HG02840 (cell line): ENCODE data around the gene TMEM94.
"Not testable (repeated sequence)": the region's sequence is repeated elsewhere in the genome, so short reads cannot be mapped to it uniquely, and the experiment has no call there.

Source experiments
- ATAC-seq: cut with Tn5 transposase; IDR thresholded peaks from one replicate; pipeline ENCODE4 v1.9.1; 2021; ENCODE audit warnings: mild to moderate bottlenecking, moderate library complexity, moderate number of reproducible peaks; ENCODE audit not compliant: unreplicated experiment, low FRiP score

TMEM94 gene

DNA sequence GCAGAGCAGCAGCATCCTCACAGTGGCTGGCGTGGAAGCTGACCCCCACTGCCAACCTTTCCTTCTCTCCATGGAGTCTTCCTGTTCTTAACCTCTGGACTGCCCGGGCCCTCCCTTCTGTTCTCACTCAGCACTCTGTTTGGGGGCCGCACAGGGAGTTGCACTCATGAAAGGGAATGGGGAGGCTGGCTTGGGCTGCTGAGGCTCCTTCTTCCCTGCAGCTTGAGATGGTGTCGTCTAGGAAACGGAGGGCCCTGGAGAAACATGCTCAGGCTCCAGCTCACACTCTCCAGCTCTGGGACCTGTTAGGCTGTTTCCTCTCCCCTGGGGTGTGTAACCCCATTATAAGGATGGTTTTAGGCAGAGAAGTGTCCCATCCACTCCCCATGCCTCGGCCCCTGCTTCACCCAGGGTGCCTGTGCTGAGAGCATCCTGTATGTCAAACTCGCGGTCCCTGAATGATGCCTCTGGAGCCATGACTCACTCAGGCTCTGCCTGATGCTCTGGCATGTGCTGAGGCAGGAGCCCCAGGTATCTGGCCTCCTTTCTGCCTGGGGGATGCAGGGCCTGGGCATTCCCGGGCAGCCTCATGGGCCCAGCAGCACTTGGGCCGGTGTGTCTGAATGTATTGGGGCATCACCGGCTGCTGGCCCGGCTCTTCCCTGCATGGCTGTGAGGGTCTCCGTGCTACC is 18.9 kb downstream of the TMEM94 start:
- ATAC-seq: no peak

DNA sequence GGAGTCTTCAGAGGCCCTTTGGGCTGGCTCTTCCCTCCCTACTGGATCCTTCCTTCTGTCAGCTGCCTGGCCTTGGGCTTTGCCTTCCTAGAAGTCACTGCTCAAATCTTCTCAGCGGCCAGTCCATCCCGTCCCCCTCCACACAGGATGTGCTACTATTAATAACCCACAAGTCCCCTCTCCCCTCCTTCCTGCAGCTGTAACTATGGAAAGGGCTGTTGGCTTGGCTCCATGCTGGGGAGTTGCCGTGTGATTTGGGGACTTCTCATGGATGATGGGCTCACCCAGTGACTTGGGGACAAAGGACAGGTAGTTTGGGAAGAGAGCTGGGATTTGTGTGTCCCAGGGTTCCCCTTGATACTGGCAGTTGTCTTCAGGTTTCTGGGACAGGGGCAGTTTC is 19.4 kb downstream of the TMEM94 start:
- no peak for ATAC-seq

DNA sequence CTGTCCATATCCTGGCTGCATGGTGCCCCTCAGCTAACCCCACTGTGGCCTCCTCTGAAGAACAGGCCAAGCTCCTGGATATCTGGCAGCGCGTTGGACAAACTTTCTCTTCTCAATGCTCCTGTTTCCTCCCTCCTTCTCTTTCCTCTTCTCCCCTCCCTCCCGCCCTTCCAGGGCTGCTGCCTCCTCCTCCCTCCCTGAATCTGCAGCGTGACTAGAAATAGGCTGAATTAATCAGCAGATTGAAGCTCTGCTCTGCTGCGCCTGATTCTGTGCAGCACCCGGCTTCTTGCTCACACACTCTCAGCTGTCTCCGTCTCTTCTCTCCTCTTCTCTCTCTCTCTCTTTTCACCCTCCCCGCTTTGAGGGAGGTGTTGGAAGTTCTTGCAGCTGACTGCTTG is 19.8 kb downstream of the TMEM94 start:
- ATAC-seq: no peak

DNA sequence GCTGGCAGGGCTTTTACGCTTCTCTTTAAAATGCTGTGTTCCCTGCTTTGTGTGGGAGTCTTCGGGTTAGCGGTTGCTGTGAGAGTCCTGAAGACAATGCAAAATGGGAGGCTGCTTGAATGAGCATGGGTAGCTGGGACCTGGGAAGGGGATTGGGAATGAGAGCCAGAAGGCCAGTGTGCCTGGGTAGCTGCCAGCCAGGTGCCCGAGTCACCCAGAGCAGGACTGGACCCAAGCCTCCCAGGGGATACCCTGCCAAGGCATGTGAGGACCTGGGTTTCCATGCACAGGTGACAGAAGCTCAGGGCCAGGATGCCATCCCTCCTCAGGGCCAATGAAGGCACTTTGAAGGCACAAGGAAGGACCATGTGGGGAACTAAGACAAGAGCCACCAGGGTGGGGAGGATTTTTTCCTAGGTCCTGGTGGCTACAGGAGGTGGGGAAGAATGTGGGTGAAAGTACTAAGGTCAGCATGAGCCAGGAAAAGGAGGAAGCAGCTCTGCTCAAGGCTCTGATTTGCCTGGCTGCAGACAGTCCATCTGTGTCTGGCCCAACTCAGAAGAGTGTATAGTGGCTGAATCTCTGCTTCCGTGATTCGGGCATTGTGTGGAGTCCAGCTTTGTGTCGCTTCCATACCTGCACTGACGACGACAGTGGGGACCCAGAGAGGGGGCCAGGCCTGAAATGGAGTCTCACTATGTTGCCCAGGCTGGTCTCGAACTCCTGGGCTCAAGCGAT is 20.5 kb downstream of the TMEM94 start:
- no peak for ATAC-seq

DNA sequence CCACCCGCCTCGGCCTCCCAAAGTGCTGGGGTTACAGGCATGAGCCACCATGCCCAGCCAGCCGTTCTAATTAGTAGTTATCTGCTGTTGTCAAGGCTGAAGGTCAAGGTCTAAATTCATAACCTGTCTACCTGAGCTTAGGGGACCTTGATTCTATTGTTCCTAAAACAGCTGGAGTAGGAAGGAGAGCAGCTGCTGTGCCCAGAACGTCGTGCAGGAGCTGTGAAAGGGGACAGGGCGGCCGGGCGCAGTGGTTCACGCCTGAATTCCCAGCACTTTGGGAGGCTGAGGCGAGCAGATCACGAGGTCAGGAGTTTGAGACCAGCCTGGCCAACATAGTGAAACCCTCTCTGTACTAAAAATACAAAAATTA is 21.0 kb downstream of the TMEM94 start:
- ATAC-seq: not testable (repeated sequence)

DNA sequence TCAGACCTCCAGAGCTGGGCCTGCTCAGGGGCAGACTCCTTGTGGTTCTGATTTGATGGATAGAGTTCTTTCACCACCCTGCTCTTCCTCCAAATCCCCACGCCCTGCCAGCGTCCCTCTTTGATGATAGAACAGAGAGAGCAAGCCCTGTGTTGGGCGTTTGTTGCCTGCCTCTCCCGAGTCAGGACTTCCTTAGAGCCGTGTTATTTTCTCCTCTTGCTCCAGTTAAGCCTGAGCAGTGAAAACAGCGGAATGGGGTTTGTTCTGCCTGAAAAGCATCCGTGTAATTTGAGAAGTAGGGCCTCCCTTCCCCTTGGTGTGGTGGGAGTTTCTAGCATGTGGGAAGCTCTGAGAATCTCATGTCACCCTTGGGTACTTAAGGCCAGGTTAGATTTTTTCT is 22.1 kb downstream of the TMEM94 start:
- no peak for ATAC-seq

DNA sequence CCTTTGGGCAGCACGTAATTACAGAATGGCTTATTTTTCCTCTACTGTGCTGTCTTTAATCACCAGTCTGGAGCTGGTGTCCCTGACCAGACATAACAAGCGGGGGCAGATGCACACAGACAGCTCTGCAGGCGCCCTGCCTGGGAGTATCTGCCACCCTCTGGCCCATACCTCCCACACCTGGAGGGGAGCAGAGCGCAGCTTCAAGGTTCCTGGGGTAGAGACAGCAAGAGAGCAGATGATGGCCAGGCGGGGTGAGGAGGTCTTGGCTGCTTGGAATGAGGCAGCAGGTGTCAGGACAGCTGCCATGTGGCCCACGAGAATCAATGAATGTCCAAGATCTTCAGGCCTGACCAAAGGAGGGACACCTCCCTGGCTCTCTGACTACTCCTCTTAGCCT is 23.8 kb downstream of the TMEM94 start:
- no peak for ATAC-seq

DNA sequence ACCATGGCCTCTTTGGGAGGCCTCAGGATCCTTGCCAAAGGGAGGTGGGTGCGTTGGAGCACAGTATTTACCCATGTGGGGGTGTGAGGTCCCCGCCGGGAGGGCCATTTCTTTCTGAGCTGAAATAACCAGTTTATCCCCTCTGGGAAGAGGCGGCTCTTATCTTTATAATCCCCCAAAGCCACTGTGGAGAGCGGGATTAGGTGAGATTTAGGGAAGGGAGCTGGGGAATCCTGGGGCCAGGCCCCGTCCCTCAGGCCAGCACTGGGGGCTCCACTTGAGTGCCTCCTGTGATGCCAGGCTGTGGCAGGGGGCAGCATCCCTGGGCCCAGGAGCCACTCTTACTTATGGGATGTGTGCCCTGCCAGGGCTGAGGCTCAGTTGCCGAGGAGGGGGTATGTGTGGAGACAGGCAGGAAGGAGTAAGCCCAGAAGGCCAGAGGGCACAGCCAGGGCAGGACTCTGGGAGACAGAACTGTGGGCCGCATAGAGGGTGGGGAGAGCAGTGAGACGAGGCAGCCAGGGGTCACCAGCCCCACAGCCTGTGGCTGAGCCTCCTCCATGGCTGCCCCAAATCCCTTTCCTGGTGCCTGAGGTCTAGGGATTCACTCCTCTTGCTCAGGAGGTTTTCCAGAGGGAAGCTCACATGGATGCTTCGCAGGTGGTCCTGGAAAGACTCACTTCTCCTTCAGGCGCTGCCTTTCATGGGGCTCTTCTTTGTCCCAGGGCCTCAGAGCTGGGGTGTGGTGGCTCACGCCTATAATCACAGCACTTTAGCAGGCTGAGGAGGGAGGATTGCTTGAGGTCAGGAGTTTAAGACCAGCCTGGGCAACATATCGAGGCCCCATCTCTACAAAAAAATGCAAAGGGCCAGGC is 25.0 kb downstream of the TMEM94 start:
- no peak for ATAC-seq

DNA sequence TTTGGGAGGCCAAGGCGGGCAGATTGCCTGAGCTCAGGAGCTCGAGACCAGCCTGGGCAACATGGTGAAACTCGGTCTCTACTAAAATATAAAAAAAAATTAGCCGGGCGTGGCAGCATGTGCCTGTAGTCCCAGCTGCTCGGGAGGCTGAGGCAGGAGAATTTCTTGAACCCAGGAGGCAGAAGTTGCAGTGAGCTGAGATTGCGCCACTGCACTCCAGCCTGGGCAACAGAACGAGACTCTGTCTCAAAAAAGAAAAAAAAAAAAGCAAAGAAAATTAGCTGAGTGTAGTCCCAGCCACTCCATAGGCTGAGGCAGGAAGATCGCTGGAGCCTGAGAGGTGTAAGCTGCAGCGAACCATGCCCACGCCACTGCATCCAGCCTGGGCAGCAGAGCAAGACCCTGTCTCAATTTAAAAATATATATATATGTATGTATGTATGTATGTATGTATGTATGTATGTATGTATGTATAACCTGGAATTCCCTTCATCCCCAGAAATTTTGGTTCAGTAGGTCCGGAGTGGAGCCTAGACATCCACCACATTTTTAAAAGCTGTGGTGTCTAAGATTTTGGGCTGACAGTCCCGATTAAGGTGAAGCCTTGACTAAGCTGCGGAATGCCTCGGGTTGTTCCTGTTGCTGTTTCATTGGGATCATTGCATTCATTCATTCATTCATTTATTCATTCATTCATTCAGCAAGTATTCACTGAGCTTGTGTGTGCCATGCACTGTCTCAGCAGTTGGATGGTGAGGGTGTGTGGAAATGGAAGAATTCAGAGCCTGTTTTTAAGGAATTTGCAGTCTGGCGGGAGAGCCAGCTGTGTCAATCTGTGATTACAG is 25.9 kb downstream of the TMEM94 start:
- no peak for ATAC-seq

DNA sequence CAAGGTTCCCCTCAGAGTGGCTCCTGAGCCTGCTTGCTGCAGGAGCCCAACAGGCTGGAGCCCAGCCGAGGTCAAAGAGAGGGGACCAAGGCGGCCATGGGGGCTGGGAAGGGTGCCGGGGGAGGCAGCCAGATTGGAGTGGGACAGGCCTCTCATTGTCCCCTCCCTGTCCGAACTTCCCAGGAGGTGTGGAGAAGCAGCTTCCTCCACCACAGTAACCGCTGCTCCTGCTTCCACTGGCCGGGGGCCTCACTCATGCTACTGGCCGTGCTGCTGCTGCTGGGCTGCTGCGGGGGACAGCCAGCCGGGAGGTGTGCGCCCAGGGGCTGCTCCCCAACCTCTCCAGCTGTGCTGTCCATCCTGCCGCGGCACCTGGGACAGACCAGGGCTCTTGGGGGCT is 29.3 kb downstream of the TMEM94 start:
- no peak for ATAC-seq

DNA sequence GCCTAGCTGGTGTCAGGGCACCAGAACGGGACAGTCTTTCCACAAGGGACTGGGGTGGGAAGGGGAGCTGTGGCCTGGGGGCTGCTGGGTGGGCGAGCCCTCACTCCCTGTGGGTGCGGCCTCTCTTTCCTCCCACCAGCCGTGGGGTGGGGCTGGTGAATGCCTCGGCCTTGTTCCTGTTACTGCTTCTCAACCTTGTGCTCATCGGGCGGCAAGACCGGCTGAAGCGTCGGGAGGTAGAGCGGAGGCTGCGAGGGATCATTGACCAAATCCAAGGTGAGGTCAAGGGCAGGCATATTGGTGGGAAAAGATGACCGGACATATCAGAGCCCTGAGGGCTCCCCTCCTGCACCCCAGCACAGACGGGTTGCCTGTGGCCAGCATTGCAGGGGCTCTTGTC is 29.7 kb downstream of the TMEM94 start:
- no peak for ATAC-seq

DNA sequence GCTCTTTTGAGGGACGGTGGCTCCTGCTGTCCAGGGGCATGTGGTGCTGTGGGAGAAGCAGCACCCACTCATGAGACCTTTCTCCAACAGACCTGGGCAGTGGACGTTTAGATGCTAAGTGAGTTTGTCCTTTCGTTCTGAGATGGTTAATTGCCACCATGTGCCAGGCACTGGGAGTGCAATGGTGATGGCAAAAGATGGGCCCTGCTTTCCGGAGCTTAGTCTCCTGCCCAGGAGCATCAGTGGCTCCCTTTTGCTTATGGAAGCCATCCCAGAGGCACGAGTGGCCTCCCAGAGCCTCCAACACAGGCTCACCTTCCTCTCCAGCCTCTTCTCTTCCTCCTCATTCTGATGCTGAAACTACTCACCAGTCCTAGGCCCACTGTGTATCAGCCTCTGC is 30.5 kb downstream of the TMEM94 start:
- no peak for ATAC-seq

DNA sequence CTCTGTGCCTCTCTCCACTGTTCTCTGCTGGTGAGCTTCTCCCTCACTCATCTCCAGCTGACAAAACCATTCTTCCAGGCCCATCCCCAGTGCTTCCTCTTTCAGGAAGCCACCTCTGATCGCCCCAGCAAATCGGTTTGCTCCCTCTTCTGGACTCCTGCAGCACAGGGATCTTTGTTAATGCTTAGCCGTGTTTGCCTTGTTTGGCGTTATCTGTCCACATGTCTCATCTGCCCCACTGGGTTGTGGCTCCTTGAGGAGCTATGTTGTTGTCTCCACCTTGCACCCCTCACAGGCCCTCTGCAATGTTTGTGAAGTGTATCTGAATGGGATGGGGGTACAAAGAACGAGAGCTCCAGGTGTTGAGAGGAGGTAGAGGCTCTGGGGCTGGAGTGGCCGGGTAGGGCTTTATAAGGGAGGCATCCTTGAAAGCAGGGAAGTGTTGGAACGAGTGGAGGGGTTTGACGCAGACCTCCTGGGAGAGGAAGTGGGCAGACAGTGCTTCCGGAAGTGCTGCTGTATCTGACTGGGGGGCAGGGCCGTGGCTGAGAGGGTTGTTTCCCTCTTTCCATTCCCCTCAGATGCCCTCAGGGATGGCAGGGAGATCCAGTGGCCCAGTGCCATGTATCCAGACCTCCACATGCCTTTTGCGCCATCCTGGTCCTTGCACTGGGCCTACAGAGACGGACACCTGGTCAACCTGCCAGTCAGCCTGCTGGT is 31.1 kb downstream of the TMEM94 start:
- ATAC-seq: no peak

DNA sequence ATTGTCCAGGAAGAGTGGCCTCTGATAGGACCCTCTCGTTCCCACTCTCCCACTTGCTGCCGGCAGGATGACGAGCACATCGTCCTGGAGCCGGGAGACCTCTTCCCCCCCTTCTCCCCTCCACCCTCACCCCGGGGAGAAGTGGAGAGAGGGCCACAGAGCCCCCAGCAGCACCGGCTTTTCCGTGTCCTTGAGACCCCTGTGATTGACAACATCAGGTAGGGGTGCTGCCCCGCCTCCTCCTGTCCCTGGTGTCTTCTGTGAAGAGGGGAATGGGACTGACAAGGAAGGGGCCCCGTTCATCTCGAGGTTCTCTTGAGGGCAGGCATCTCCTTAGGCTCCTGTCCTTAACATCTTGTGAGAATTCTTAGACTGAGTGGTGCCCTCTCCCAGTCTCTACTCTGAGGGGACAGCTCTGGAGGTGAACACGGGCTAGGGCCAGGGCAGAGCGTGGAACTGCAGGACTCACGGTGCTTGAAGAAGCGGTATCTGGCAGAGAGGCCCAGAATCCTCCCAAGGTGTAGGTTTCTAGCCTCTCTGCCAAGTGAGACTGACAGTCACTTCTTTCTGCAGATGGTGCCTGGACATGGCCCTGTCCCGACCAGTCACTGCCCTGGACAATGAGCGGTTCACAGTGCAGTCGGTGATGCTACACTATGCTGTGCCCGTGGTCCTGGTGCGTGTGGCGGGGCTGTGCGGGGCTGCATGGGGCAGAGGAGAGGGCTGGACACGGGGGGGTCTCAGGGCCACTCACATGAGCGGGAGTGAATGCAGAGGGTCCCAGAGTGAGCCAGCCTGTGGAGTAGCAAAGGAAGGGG is 32.5 kb downstream of the TMEM94 start:
- ATAC-seq: no peak

DNA sequence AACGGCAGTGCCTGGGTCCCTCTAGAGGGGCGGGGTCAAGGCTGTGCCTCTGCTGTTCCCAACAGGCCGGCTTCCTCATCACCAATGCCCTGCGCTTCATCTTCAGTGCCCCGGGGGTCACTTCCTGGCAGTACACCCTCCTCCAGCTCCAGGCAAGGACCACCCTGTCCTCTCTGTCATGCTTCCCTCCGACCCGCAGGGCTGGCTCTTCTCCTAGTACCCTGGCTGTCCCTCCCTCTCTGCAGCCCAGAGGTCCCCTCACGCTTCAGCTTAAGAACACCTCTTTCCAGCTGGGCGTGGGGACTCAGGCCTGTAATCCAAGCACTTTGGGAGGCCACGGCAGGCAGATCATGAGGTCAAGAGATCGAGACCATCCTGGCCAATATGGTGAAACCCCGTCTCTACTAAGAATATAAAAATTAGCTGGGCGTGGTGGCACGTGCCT is 33.1 kb downstream of the TMEM94 start:
- no peak for ATAC-seq

DNA sequence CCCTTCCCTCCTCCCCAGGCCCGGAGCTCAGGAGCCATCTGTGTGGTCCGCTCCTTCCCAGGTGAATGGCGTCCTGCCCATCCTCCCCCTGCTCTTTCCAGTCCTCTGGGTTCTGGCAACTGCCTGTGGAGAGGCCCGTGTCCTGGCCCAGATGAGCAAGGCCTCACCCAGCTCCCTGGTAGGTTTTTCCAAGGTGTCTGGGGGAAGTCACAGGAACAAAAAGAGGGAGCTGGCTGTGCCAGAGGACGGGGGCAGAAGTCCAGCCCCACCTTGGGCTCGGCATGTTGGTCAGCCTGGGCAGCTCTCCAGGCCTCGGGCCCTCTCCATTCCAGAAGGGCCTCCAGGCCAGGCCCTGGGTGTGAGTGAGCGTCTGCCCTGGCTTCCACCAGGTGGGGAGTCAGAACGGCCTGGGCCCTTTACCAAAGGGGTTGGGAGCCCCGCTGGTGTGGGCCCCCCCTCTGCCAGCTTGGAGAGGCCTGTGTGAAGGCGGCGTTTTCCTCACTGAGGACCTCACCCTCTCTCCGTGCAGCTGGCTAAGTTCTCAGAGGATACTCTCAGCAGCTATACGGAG is 33.8 kb downstream of the TMEM94 start:
- no peak for ATAC-seq

DNA sequence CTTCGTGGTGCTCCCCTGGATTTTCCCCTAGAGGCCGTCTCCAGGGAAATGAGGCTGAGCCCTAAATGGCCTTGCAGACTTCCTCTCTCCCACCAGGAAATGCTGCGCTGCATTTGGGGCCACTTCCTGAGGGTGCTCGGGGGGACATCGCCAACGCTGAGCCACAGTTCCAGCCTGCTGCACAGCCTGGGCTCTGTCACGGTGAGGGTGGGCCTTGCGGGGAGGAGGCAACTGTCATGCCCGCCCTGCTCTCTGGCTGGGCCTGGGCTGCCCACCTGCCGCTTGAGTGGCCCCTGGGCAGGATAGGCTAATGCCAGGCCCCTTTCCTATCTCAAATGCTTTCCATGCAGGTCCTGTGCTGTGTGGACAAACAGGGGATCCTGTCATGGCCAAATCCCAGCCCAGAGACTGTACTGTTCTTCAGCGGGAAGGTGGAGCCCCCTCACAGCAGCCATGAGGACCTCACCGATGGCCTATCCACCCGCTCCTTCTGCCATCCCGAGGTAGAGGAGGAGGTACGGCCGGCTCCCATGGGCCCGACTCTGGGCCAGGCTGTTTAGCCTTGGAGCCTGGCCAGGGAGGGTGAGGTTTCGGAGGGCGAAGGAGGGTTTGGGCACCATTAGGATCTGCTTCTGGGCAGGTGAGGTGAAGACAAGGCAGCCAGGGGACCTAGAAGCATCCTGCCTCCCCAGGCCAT is 34.7 kb downstream of the TMEM94 start:
- no peak for ATAC-seq

DNA sequence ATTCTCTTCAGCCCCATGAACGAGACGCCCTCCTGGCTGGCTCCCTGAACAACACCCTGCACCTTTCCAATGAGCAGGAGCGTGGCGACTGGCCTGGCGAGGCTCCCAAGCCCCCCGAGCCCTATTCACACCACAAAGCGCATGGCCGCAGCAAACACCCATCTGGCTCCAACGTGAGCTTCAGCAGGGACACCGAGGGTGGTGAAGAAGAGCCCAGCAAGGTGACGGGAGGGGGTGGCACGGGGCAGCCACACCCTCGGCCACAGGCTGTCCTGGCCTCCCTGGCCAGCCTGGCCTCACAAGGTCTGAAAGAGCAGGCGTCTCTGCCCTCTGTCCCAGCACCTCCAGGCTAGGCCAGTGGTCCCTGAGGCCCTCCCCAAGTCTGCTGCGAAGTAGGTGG is 35.2 kb downstream of the TMEM94 start:
- no peak for ATAC-seq
